Immature natural killer cell (primary cell): ENCODE measurements around the gene VLDLR. TPM values are rescaled to one million over a fixed set of nuclear protein-coding genes. Genes with fewer than 3 reads are reported as not detected.

Experiments
- DNase-seq, 3 donors: peaks; one replicate each; pipeline ENCODE4 v3.0.0; 2022; ENCODE audit warnings: mixed read lengths in 1 of 3
- H3K27ac Mint-ChIP-seq, 6 donors: one replicate each; pipeline ENCODE4 v1.8.0; 2020; ENCODE audit warnings: mixed read lengths in 6 of 6, mild to moderate bottlenecking in 5 of 6, inconsistent platforms in 4 of 6, moderate library complexity in 3 of 6
- H3K27me3 Mint-ChIP-seq, 3 donors: one replicate each; pipeline ENCODE4 v1.8.0; 2020 to 2021; ENCODE audit warnings: low read depth in 3 of 3, mild to moderate bottlenecking in 3 of 3, mixed read lengths in 3 of 3, moderate library complexity in 3 of 3, inconsistent platforms in 1 of 3
- H3K36me3 Mint-ChIP-seq, 3 donors: one replicate each; pipeline ENCODE4 v1.8.0; 2020; ENCODE audit warnings: mixed read lengths in 3 of 3, inconsistent platforms in 2 of 3, mild to moderate bottlenecking in 2 of 3
- H3K4me1 Mint-ChIP-seq, 2 donors: one replicate each; pipeline ENCODE4 v1.8.0; 2020; ENCODE audit warnings: inconsistent platforms in 2 of 2, mild to moderate bottlenecking in 2 of 2, mixed read lengths in 2 of 2, moderate library complexity in 1 of 2
- H3K4me3 Mint-ChIP-seq, 5 donors: one replicate each; pipeline ENCODE4 v1.8.0; 2020; ENCODE audit warnings: mild to moderate bottlenecking in 5 of 5, mixed read lengths in 5 of 5, inconsistent platforms in 3 of 5, moderate library complexity in 3 of 5
- H3K9me3 Mint-ChIP-seq, 6 donors: one replicate each; pipeline ENCODE4 v1.8.0; 2020; ENCODE audit warnings: mild to moderate bottlenecking in 6 of 6, mixed read lengths in 6 of 6, inconsistent platforms in 4 of 6, moderate library complexity in 3 of 6
- polyA plus RNA-seq, 3 donors: library from polyadenylated mRNA; unstranded; fragments of 300-500 nt; fragmentation: Illumina TruSeq; gene quantifications; one replicate each; pipeline ENCODE4 v1.2.3, GENCODE V29; 2021

VLDLR gene
- polyA plus RNA-seq, 3 donors from 2014 or later = 0.61 to 0.84 TPM; not detected in 1

- H3K27me3 Mint-ChIP-seq = peaks cover 0 to 2% (median under 1%) of the 10 kb centered on the region in 3 donors
- no peak overlapping the region for H3K27ac Mint-ChIP-seq
- H3K4me3 Mint-ChIP-seq = no peak overlapping the region
- H3K4me1 Mint-ChIP-seq = peaks cover under 1 to 4% of the 10 kb centered on the region in 2 donors
- no peak for DNase-seq
- peaks cover 0 to 2% (median 0%) of the 10 kb centered on the region in 6 donors for H3K9me3 Mint-ChIP-seq
- H3K36me3 Mint-ChIP-seq = no peaks in the 10 kb centered on the region
Measured at GRCh38 chr9:2628919-2629318, 7.3 kb downstream of the VLDLR start.

GRCh38 chr9:2630158-2630557 is 8.6 kb downstream of the VLDLR start:
- Mint-ChIP-seq H3K4me3 (no peak overlapping the region), H3K27ac (no peak overlapping the region), H3K4me1 (peaks cover 0 to 4% of the 10 kb centered on the region in 2 donors), H3K27me3 (peaks cover 0 to 2% (median 0%) of the 10 kb centered on the region in 3 donors), H3K9me3 (peaks cover 0 to 2% (median 0%) of the 10 kb centered on the region in 6 donors), H3K36me3 (no peaks in the 10 kb centered on the region)
- no peak for DNase-seq

- peaks cover 0 to 4% (median 0%) of the 10 kb centered on the region in 3 donors for H3K36me3 Mint-ChIP-seq
- no peak for DNase-seq
- peaks cover 0 to 2% (median 0%) of the 10 kb centered on the region in 6 donors for H3K9me3 Mint-ChIP-seq
- H3K4me1 Mint-ChIP-seq = peaks cover 0 to 4% of the 10 kb centered on the region in 2 donors
- no peaks in the 10 kb centered on the region for H3K27me3 Mint-ChIP-seq
- no peak overlapping the region for H3K27ac Mint-ChIP-seq
- no peak overlapping the region for H3K4me3 Mint-ChIP-seq
Measured at GRCh38 chr9:2631263-2631662, 9.7 kb downstream of the VLDLR start.

GRCh38 chr9:2634153-2634552 is 12.6 kb downstream of the VLDLR start:
- H3K36me3 Mint-ChIP-seq = peaks cover 0 to 4% (median 0%) of the 10 kb centered on the region in 3 donors
- H3K4me1 Mint-ChIP-seq = peaks cover 0 to 4% of the 10 kb centered on the region in 2 donors
- H3K27ac Mint-ChIP-seq = no peak overlapping the region
- H3K4me3 Mint-ChIP-seq = no peak overlapping the region
- peaks cover 0 to 4% (median 0%) of the 10 kb centered on the region in 6 donors for H3K9me3 Mint-ChIP-seq
- H3K27me3 Mint-ChIP-seq = no peaks in the 10 kb centered on the region
- no peak for DNase-seq

- no peak for DNase-seq
- Mint-ChIP-seq H3K36me3 (peaks cover 0 to 4% (median 0%) of the 10 kb centered on the region in 3 donors), H3K27me3 (no peaks in the 10 kb centered on the region), H3K4me3 (no peak overlapping the region), H3K27ac (no peak overlapping the region), H3K4me1 (peaks cover 0 to 4% of the 10 kb centered on the region in 2 donors), H3K9me3 (peaks cover 0 to 4% (median 0%) of the 10 kb centered on the region in 6 donors)
Measured at GRCh38 chr9:2634818-2635217, 13.2 kb downstream of the VLDLR start.

GRCh38 chr9:2635922-2636321 is 14.3 kb downstream of the VLDLR start:
- Mint-ChIP-seq H3K36me3 (peaks cover 0 to 4% (median 0%) of the 10 kb centered on the region in 3 donors), H3K9me3 (peaks cover 0 to 4% (median 0%) of the 10 kb centered on the region in 6 donors), H3K27me3 (no peaks in the 10 kb centered on the region), H3K4me1 (peaks cover 0 to 4% of the 10 kb centered on the region in 2 donors), H3K4me3 (no peak overlapping the region), H3K27ac (no peak overlapping the region)
- no peak for DNase-seq

- Mint-ChIP-seq H3K36me3 (peaks cover 0 to 4% (median 4%) of the 10 kb centered on the region in 3 donors), H3K27me3 (no peaks in the 10 kb centered on the region), H3K4me1 (peaks cover 0 to 4% of the 10 kb centered on the region in 2 donors), H3K4me3 (no peak overlapping the region), H3K27ac (no peak overlapping the region), H3K9me3 (peaks cover 0 to 2% (median 0%) of the 10 kb centered on the region in 6 donors)
- no peak for DNase-seq
Measured at GRCh38 chr9:2637390-2637789, 15.8 kb downstream of the VLDLR start.

GRCh38 chr9:2638871-2639673 is 17.5 kb downstream of the VLDLR start:
- Mint-ChIP-seq H3K36me3 (peaks cover 5 to 16% (median 9%) of the 10 kb centered on the region in 3 donors), H3K4me3 (no peak overlapping the region), H3K27me3 (peaks cover 0 to 2% (median 0%) of the 10 kb centered on the region in 3 donors), H3K4me1 (peaks cover 0 to 2% of the 10 kb centered on the region in 2 donors), H3K27ac (no peak overlapping the region), H3K9me3 (peaks cover 0 to 2% (median 0%) of the 10 kb centered on the region in 6 donors)
- DNase-seq = no peak

GRCh38 chr9:2639786-2640185 is 18.2 kb downstream of the VLDLR start:
- H3K4me3 Mint-ChIP-seq = no peak overlapping the region
- peaks cover 0 to 2% (median 0%) of the 10 kb centered on the region in 3 donors for H3K27me3 Mint-ChIP-seq
- no peak for DNase-seq
- no peak overlapping the region for H3K27ac Mint-ChIP-seq
- H3K36me3 Mint-ChIP-seq = peaks cover 5 to 16% (median 12%) of the 10 kb centered on the region in 3 donors
- H3K4me1 Mint-ChIP-seq = no peaks in the 10 kb centered on the region
- H3K9me3 Mint-ChIP-seq = peaks cover 0 to 2% (median 0%) of the 10 kb centered on the region in 6 donors

- Mint-ChIP-seq H3K9me3 (peaks cover 0 to 2% (median 0%) of the 10 kb centered on the region in 6 donors), H3K4me1 (no peaks in the 10 kb centered on the region), H3K4me3 (no peak overlapping the region), H3K27ac (no peak overlapping the region), H3K36me3 (peaks cover 5 to 18% (median 17%) of the 10 kb centered on the region in 3 donors), H3K27me3 (peaks cover 0 to 2% (median 0%) of the 10 kb centered on the region in 3 donors)
- DNase-seq = no peak
Measured at GRCh38 chr9:2640570-2640969, 19.0 kb downstream of the VLDLR start.

- peaks cover 5 to 19% (median 18%) of the 10 kb centered on the region in 3 donors for H3K36me3 Mint-ChIP-seq
- H3K4me1 Mint-ChIP-seq = no peaks in the 10 kb centered on the region
- no peak for DNase-seq
- H3K4me3 Mint-ChIP-seq = no peak overlapping the region
- H3K27me3 Mint-ChIP-seq = peaks cover 0 to 2% (median 0%) of the 10 kb centered on the region in 3 donors
- peaks cover 0 to 2% (median 0%) of the 10 kb centered on the region in 6 donors for H3K9me3 Mint-ChIP-seq
- no peak overlapping the region for H3K27ac Mint-ChIP-seq
Measured at GRCh38 chr9:2641033-2641432, 19.4 kb downstream of the VLDLR start.

- Mint-ChIP-seq H3K4me3 (no peak overlapping the region), H3K9me3 (peaks cover 0 to 2% (median 0%) of the 10 kb centered on the region in 6 donors), H3K27ac (no peak overlapping the region), H3K36me3 (peaks cover 5 to 22% (median 19%) of the 10 kb centered on the region in 3 donors), H3K4me1 (no peaks in the 10 kb centered on the region), H3K27me3 (peaks cover 0 to 2% (median 0%) of the 10 kb centered on the region in 3 donors)
- no peak for DNase-seq
Measured at GRCh38 chr9:2642068-2642467, 20.5 kb downstream of the VLDLR start.

- no peak overlapping the region for H3K27ac Mint-ChIP-seq
- H3K9me3 Mint-ChIP-seq = no peaks in the 10 kb centered on the region
- H3K27me3 Mint-ChIP-seq = peaks cover 0 to 2% (median 0%) of the 10 kb centered on the region in 3 donors
- H3K4me3 Mint-ChIP-seq = no peak overlapping the region
- DNase-seq = no peak
- peaks cover 5 to 33% (median 26%) of the 10 kb centered on the region in 3 donors for H3K36me3 Mint-ChIP-seq
- no peaks in the 10 kb centered on the region for H3K4me1 Mint-ChIP-seq
Measured at GRCh38 chr9:2645569-2645968, 24.0 kb downstream of the VLDLR start.

GRCh38 chr9:2655411-2655901 is 33.9 kb downstream of the VLDLR start:
- DNase-seq = peak; percentile 54 to 73 (median 58)
- Mint-ChIP-seq H3K9me3 (no peaks in the 10 kb centered on the region), H3K4me1 (peaks cover 42 to 43% of the 10 kb centered on the region in 2 donors), H3K36me3 (peaks cover 14 to 21% (median 14%) of the 10 kb centered on the region in 3 donors), H3K27ac (peak overlapping the region; percentile 91 to 98 (median 96)), H3K27me3 (peaks cover 0 to 3% (median 0%) of the 10 kb centered on the region in 3 donors), H3K4me3 (peak overlapping the region; percentile 7 to 84 (median 65))
